ENCODE data around the gene COL4A3. TPM values are rescaled to one million over a fixed set of nuclear protein-coding genes. Genes with fewer than 3 reads are reported as not detected.

Gene COL4A3
- total RNA-seq, 2 donors from 2014 or later: 1.6 to 16.5 TPM

- 85 to 89% methylated on average over 10 of the region's 10 CpGs for WGBS, 2 donors
- TF ChIP-seq CTCF (IDR thresholded peaks at IDR 0.05) (no peak), POLR2A (IDR thresholded peaks at IDR 0.05) (no peak)
- H3K36me3 ChIP-seq (replicated peaks in 1 of 2; ENCODE audit: insufficient read depth in 1 of 2, low read depth in 2 of 2): no peaks in the 10 kb centered on the region
- no peak overlapping the region for H3K4me3 ChIP-seq
- intact Hi-C loops (cut with DNase I): no loop called here
- ATAC-seq (no peak), DNase-seq (no peak)
- no peak overlapping the region for H3K27ac ChIP-seq
- H3K4me1 ChIP-seq: no peaks in the 10 kb centered on the region
- H3K27me3 ChIP-seq: no peaks in the 10 kb centered on the region
- no peaks in the 10 kb centered on the region for H3K9me3 ChIP-seq
These were observed 103.1 kb downstream of the COL4A3 start for GRCh38 chr2:227267410-227268115.

GRCh38 chr2:227280895-227281294 lies 116.5 kb downstream of the COL4A3 start:
- H3K4me3 ChIP-seq: no peak overlapping the region
- no peaks in the 10 kb centered on the region for H3K36me3 ChIP-seq (replicated peaks in 1 of 2; ENCODE audit: insufficient read depth in 1 of 2, low read depth in 2 of 2)
- no peak overlapping the region for H3K27ac ChIP-seq
- H3K4me1 ChIP-seq: no peaks in the 10 kb centered on the region
- no peak for TF ChIP-seq POLR2A (IDR thresholded peaks at IDR 0.05)
- no peak for TF ChIP-seq CTCF (IDR thresholded peaks at IDR 0.05)
- ATAC-seq (no peak), DNase-seq (no peak)
- no peaks in the 10 kb centered on the region for H3K27me3 ChIP-seq
- intact Hi-C loops (cut with DNase I): no loop called here
- H3K9me3 ChIP-seq: no peaks in the 10 kb centered on the region

GRCh38 chr2:227285741-227286236 lies 121.4 kb downstream of the COL4A3 start:
- Histone ChIP-seq H3K27me3 (no peaks in the 10 kb centered on the region), H3K36me3 (replicated peaks in 1 of 2; ENCODE audit: insufficient read depth in 1 of 2, low read depth in 2 of 2) (no peaks in the 10 kb centered on the region), H3K4me1 (no peaks in the 10 kb centered on the region), H3K9me3 (no peaks in the 10 kb centered on the region), H3K4me3 (no peak overlapping the region), H3K27ac (no peak overlapping the region)
- ATAC-seq (no peak), DNase-seq (no peak)
- no peak for TF ChIP-seq CTCF (IDR thresholded peaks at IDR 0.05)
- no peak for TF ChIP-seq POLR2A (IDR thresholded peaks at IDR 0.05)
- 91 to 94% methylated on average over 6 of the region's 6 CpGs for WGBS, 2 donors
- intact Hi-C loops (cut with DNase I): no loop called here

- TF ChIP-seq CTCF (IDR thresholded peaks at IDR 0.05): no peak
- no peak for TF ChIP-seq POLR2A (IDR thresholded peaks at IDR 0.05)
- WGBS, 2 donors: 92 to 96% methylated on average over 5 of the region's 5 CpGs
- no peak for ATAC-seq
These were observed 123.3 kb downstream of the COL4A3 start for GRCh38 chr2:227287771-227288170.

GRCh38 chr2:227292314-227292713 lies 127.9 kb downstream of the COL4A3 start:
- Histone ChIP-seq H3K36me3 (replicated peaks in 1 of 2; ENCODE audit: insufficient read depth in 1 of 2, low read depth in 2 of 2) (no peaks in the 10 kb centered on the region), H3K4me1 (peaks cover 18% of the 10 kb centered on the region), H3K4me3 (no peak overlapping the region), H3K27ac (no peak overlapping the region), H3K9me3 (no peaks in the 10 kb centered on the region), H3K27me3 (no peaks in the 10 kb centered on the region)
- ATAC-seq (no peak), DNase-seq (no peak)
- 77 to 80% methylated on average over 3 of the region's 3 CpGs for WGBS, 2 donors
- TF ChIP-seq CTCF (IDR thresholded peaks at IDR 0.05): no peak
- TF ChIP-seq POLR2A (IDR thresholded peaks at IDR 0.05): no peak
- intact Hi-C loops (cut with DNase I): no loop called here

More at GRCh38 chr2:227287771-227288170, 123.3 kb downstream of the COL4A3 start:
- Histone ChIP-seq H3K4me1 (peaks cover under 1% of the 10 kb centered on the region), H3K27me3 (no peaks in the 10 kb centered on the region), H3K27ac (no peak overlapping the region), H3K9me3 (no peaks in the 10 kb centered on the region), H3K36me3 (replicated peaks in 1 of 2; ENCODE audit: insufficient read depth in 1 of 2, low read depth in 2 of 2) (no peaks in the 10 kb centered on the region), H3K4me3 (no peak overlapping the region)
- no peak for DNase-seq
- intact Hi-C loops (cut with DNase I): no loop called here
